Measurements from ENCODE around the gene NQO2. TPM values are rescaled to one million over a fixed set of nuclear protein-coding genes. Genes with fewer than 3 reads are reported as not detected.

NQO2 gene
- total and polyA plus RNA-seq, 2 of the 13 experiments (the other 11 are each of a cell fraction or from before 2014, with no cell fraction given), result 32.2 to 56.5 TPM

- TF ChIP-seq ZNF407 (CRISPR knock-in tag; IDR thresholded peaks at IDR 0.05; ENCODE audit: not compliant biosample characterization) (peak; percentile 58), TOPORS (CRISPR knock-in tag; IDR thresholded peaks at IDR 0.05) (0 out of 2 replicates have a peak, but pooled peaks have one; percentile 82), ZFAT (CRISPR knock-in tag; conservative IDR thresholded peaks at IDR 0.05) (no peak), ZNF337 (CRISPR knock-in tag; IDR thresholded peaks at IDR 0.05; ENCODE audit: borderline replicate concordance, low read depth) (no peak), SMAD1 (CRISPR knock-in tag; IDR thresholded peaks at IDR 0.05; ENCODE audit: borderline replicate concordance, low read depth) (peak; percentile 95; the same call in 1 of the 2 replicates), KDM5B (CRISPR knock-in tag; IDR thresholded peaks at IDR 0.05; ENCODE audit: borderline replicate concordance) (peak; percentile 86; the same call in 1 of the 2 replicates), HMG20A (CRISPR knock-in tag; IDR thresholded peaks at IDR 0.05; ENCODE audit: borderline replicate concordance) (no peak; the same call in 1 of the 2 replicates)
Measured at GRCh38 chr6:2988426-2989331, 11.0 kb upstream of the NQO2 start (continued).
